ENCODE data around the gene GFM1.

Gene GFM1

GRCh38 chr3:158659454-158660237 lies 15.3 kb downstream of the GFM1 start:
- no peak overlapping the region for H3K4me3 ChIP-seq (ENCODE audit: low read depth, low read length)
- TF ChIP-seq CTCF (IDR thresholded peaks at IDR 0.05; ENCODE audit: control insufficient read depth, extremely low read depth, insufficient read depth): peak; percentile 73
- peak; percentile 64 for DNase-seq (ENCODE audit: low read depth)

GRCh38 chr3:158660711-158661110 lies 16.4 kb downstream of the GFM1 start:
- no peak overlapping the region for H3K4me3 ChIP-seq (ENCODE audit: low read depth, low read length)
- peak; percentile 87 for DNase-seq (ENCODE audit: low read depth)
- no peak for TF ChIP-seq CTCF (IDR thresholded peaks at IDR 0.05; ENCODE audit: control insufficient read depth, extremely low read depth, insufficient read depth)

- DNase-seq (ENCODE audit: low read depth): no peak
- no peak overlapping the region for H3K4me3 ChIP-seq (ENCODE audit: low read depth, low read length)
- TF ChIP-seq CTCF (IDR thresholded peaks at IDR 0.05; ENCODE audit: control insufficient read depth, extremely low read depth, insufficient read depth): no peak
These were observed 18.9 kb downstream of the GFM1 start for GRCh38 chr3:158663246-158663645.

- no peak for TF ChIP-seq CTCF (IDR thresholded peaks at IDR 0.05; ENCODE audit: control insufficient read depth, extremely low read depth, insufficient read depth)
- no peak overlapping the region for H3K4me3 ChIP-seq (ENCODE audit: low read depth, low read length)
- no peak for DNase-seq (ENCODE audit: low read depth)
These were observed 19.5 kb downstream of the GFM1 start for GRCh38 chr3:158663832-158664231.

- no peak for TF ChIP-seq CTCF (IDR thresholded peaks at IDR 0.05; ENCODE audit: control insufficient read depth, extremely low read depth, insufficient read depth)
- H3K4me3 ChIP-seq (ENCODE audit: low read depth, low read length): no peak overlapping the region
- DNase-seq (ENCODE audit: low read depth): no peak
These were observed 22.1 kb downstream of the GFM1 start for GRCh38 chr3:158666416-158666815.

- DNase-seq (ENCODE audit: low read depth): no peak
- TF ChIP-seq CTCF (IDR thresholded peaks at IDR 0.05; ENCODE audit: control insufficient read depth, extremely low read depth, insufficient read depth): no peak
- no peak overlapping the region for H3K4me3 ChIP-seq (ENCODE audit: low read depth, low read length)
These were observed 24.2 kb downstream of the GFM1 start for GRCh38 chr3:158668506-158668905.

- 0 out of 2 replicates have a peak overlapping the region, but pooled peaks have one; percentile 27 for H3K4me3 ChIP-seq (ENCODE audit: low read depth, low read length)
- DNase-seq (ENCODE audit: low read depth): no peak
- TF ChIP-seq CTCF (IDR thresholded peaks at IDR 0.05; ENCODE audit: control insufficient read depth, extremely low read depth, insufficient read depth): no peak
These were observed 27.5 kb downstream of the GFM1 start for GRCh38 chr3:158671821-158672214.

Measured in LNCaP clone FGC (cell line).